ENCODE measurements around the gene RNF115. TPM values are rescaled to one million over a fixed set of nuclear protein-coding genes. Genes with fewer than 3 reads are reported as not detected.

RNF115 gene
- total and polyA plus RNA-seq, 2 of the 4 experiments (the other 2 are of a cell fraction): 13.5 to 22.9 TPM

DNA sequence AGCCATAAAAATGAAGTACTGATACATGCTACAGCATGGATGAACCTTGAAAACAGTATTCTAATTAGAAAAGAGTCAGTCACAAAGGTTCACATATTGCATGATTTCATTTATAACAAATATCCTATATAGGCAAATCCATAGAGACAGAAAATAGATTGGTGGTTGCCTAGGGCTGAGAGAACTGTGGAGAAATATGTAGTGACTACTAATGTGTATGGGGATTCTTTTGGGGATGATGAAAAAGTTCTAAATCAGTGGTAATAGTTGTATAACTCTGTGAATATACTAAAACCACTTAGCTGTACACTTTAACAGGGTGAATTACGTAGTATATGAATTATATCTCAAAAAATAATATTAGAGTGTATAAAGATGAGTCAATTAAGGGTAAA, 45.8 kb downstream of the RNF115 start (continued):
- TF ChIP-seq MAFK (IDR thresholded peaks at IDR 0.05; ENCODE audit: low read depth, low read length): no peak
- TF ChIP-seq RCOR1 (IDR thresholded peaks at IDR 0.05; ENCODE audit: insufficient replicate concordance, low read length): no peak
- TF ChIP-seq CEBPB (IDR thresholded peaks at IDR 0.05; ENCODE audit: low read depth, low read length): no peak
- TF ChIP-seq POLR2A (IDR thresholded peaks at IDR 0.05; ENCODE audit: low read depth, low read length): no peak
- TF ChIP-seq BHLHE40 (IDR thresholded peaks at IDR 0.05; ENCODE audit: low read depth, low read length): no peak
- no peak for TF ChIP-seq NFE2L2 (IDR thresholded peaks at IDR 0.05; ENCODE audit: low read depth, low read length)

DNA sequence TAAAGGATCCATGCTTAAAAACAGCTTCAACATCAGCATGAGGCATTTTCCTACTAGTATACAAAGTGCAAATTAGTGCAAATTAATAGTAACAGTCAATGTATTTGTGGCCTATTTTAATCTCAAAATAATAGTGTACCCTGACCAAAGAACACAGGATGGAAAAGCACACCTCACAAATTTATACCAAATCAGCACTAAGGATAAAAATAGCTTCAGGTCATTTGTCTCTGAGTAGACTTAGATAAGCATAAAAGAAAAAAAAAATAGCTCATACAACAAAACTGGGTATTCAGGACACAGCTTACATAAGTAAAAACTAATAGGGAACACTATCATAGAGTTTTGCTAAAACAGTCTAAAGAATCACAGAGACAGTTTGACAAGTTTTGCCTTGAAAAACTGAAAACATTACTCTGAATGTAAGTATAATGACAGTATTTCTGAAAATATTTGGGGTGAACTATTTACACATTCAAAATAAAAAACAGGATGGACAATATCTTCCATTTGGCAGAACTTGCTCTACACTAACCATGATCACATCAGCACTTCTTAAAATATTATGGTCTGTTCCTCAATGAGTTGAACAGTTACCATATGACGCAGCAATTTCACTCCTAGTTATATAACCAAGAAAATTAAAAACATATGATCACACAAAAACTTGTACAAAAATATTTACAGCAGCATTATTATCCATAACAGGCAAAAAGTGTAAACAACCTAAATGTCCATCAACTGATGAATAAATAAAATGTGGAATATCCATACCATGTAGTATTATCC, 46.3 kb downstream of the RNF115 start:
- peaks cover 33 to 59% of the 10 kb centered on the region in 2 experiments for H3K79me1 ChIP-seq (ENCODE audit: low read depth in 1 of 2, low read length in 2 of 2)
- ATAC-seq (ENCODE audit: low read depth) (no peak), DNase-seq (no peak)
- H3K4me1 ChIP-seq (ENCODE audit: control insufficient read depth, insufficient read depth, low read length): peaks cover 7% of the 10 kb centered on the region
- H2BK15ac ChIP-seq (ENCODE audit: low read depth, low read length): no peak overlapping the region
- WGBS, 2 experiments (ENCODE audit: extremely low coverage in 2 of 2, insufficient read length in 1 of 2): no CpG with 5 or more reads among the region's 1 CpG
- no peak overlapping the region for H4K5ac ChIP-seq (ENCODE audit: low read depth, low read length)
- peaks cover 11% of the 10 kb centered on the region for H3K9me1 ChIP-seq (ENCODE audit: insufficient read depth, low read length)
- H3K27ac ChIP-seq (ENCODE audit: insufficient read depth, low read length): no peak overlapping the region
- peaks cover 3% of the 10 kb centered on the region; the same call in 1 of the 2 replicates for H4K20me1 ChIP-seq (ENCODE audit: insufficient read depth, low read length)
- BruUV-seq (replicated peaks): no TSS peak
- dilution Hi-C loops (cut with HindIII; ENCODE audit: low sequenced_read_pairs, unreplicated experiment): no loop called here
- no peak overlapping the region for H2AK9ac ChIP-seq (replicated peaks; ENCODE audit: low read depth, low read length, poor library complexity)
- no peaks in the 10 kb centered on the region for H3K27me3 ChIP-seq (ENCODE audit: control insufficient read depth, insufficient read depth, low read length)
- intact Hi-C loops (cut with micrococcal nuclease): no loop called here
- H3K14ac ChIP-seq (replicated peaks; ENCODE audit: low read depth, low read length): no peak overlapping the region
- no peak overlapping the region for H2BK120ac ChIP-seq (ENCODE audit: low read depth, low read length)
- H2AFZ ChIP-seq (replicated peaks; ENCODE audit: low read length, poor library complexity): no peak overlapping the region
- H4K91ac ChIP-seq (ENCODE audit: insufficient read depth, low read depth, low read length): no peak overlapping the region
- H3K9ac ChIP-seq (ENCODE audit: low read depth, low read length): no peak overlapping the region
- H2AK5ac ChIP-seq (ENCODE audit: low read depth, low read length): no peak overlapping the region
- no peaks in the 10 kb centered on the region for H3K9me3 ChIP-seq (ENCODE audit: control insufficient read depth, insufficient read depth, low read length)
- no peak overlapping the region for H2BK5ac ChIP-seq (ENCODE audit: low read depth, low read length, poor library complexity, severe bottlenecking)
- H3K4me2 ChIP-seq (ENCODE audit: low read depth, low read length): no peak overlapping the region
- in situ Hi-C loops (cut with MboI; ENCODE audit: low sequenced_read_pairs): no loop called here
- peaks cover 6% of the 10 kb centered on the region for H3K36me3 ChIP-seq (ENCODE audit: control insufficient read depth, insufficient read depth, low read length)
- H3K56ac ChIP-seq (ENCODE audit: extremely low read depth, insufficient read depth, low read length): no peak overlapping the region
- no peak overlapping the region for H2BK20ac ChIP-seq (ENCODE audit: low read depth, low read length)
- H3K18ac ChIP-seq (ENCODE audit: low read depth, low read length): no peak overlapping the region
- no peak overlapping the region for H3K4me3 ChIP-seq (ENCODE audit: insufficient read depth, low read depth, low read length)
- H3K23ac ChIP-seq (ENCODE audit: low read depth, low read length): no peak overlapping the region
- no peak overlapping the region for H4K8ac ChIP-seq (ENCODE audit: low read depth in 2 of 2, low read length in 2 of 2)
- ChIA-PET CTCF (no interaction called here), POLR2A (ENCODE audit: unreplicated experiment) (interaction anchor here (0.5 kb wide), 1 partner anchor 46 kb away, joined by 4 read pairs; the partner anchor contains the start of gene RNF115)
- H3K4ac ChIP-seq (ENCODE audit: low read depth, low read length): no peak overlapping the region
- TF ChIP-seq RFX5 (IDR thresholded peaks at IDR 0.05; ENCODE audit: low read depth, low read length): no peak
- no peak for TF ChIP-seq MXI1 (IDR thresholded peaks at IDR 0.05; ENCODE audit: borderline replicate concordance, low read depth, low read length)
- TF ChIP-seq, protein P1, sequence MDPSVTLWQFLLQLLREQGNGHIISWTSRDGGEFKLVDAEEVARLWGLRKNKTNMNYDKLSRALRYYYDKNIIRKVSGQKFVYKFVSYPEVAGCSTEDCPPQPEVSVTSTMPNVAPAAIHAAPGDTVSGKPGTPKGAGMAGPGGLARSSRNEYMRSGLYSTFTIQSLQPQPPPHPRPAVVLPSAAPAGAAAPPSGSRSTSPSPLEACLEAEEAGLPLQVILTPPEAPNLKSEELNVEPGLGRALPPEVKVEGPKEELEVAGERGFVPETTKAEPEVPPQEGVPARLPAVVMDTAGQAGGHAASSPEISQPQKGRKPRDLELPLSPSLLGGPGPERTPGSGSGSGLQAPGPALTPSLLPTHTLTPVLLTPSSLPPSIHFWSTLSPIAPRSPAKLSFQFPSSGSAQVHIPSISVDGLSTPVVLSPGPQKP (IDR thresholded peaks at IDR 0.05; ENCODE audit: borderline replicate concordance, low read depth, low read length): no peak
- no peak for TF ChIP-seq MAFK (IDR thresholded peaks at IDR 0.05; ENCODE audit: low read depth, low read length)
- no peak for TF ChIP-seq SMC3 (IDR thresholded peaks at IDR 0.05; ENCODE audit: low read depth, low read length)
- TF ChIP-seq RCOR1 (IDR thresholded peaks at IDR 0.05; ENCODE audit: insufficient replicate concordance, low read length): no peak
- TF ChIP-seq NFE2L2 (IDR thresholded peaks at IDR 0.05; ENCODE audit: low read depth, low read length): no peak
- no peak for TF ChIP-seq RAD21 (IDR thresholded peaks at IDR 0.05; ENCODE audit: low read length)
- TF ChIP-seq CHD1 (IDR thresholded peaks at IDR 0.05; ENCODE audit: low read depth, low read length): no peak
- no peak for TF ChIP-seq MAZ (IDR thresholded peaks at IDR 0.05; ENCODE audit: borderline replicate concordance, low read depth, low read length)
- no peak for TF ChIP-seq BHLHE40 (IDR thresholded peaks at IDR 0.05; ENCODE audit: low read depth, low read length)
- TF ChIP-seq POLR2A (IDR thresholded peaks at IDR 0.05; ENCODE audit: low read depth, low read length): no peak

Data from IMR-90 (cell line).